GM21619 (cell line): Measurements from ENCODE around the gene MGAT5.

Source experiments
- ATAC-seq: cut with Tn5 transposase; IDR thresholded peaks from one replicate; pipeline ENCODE4 v1.9.1; 2021; ENCODE audit not compliant: unreplicated experiment

The MGAT5 gene

DNA sequence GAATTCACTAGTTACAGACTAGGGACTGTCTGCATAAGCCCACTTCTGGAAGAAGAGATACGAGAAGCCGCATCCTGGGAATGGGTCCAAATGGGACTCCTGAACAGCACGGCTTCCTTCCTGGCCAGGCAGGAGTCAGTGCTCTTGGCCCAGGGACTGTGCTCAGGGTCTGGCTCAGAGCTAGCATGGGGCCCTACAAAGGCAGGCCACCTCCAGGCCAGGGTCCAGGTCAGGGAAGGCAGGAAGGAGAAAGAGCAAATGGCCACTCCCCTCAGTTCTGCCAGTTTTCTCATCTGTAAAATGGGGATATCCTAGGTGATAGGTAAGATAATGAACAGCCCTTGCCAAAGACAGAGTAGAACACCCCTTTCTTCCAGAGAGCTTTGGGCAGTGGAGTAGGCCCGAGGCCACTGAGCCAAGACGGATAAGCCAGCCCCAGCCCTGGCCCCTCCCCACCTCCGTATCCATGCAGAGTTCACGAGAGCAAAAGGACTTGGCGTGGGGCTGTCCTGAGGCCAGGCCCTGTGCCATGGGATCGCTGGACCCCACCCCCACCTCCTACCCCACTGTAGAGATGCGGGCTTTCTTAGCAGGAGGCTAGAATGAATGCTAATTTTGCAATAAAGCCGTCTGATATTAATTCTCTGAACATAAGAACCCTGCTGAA lies 190.1 kb downstream of the MGAT5 start:
- no peak for ATAC-seq

DNA sequence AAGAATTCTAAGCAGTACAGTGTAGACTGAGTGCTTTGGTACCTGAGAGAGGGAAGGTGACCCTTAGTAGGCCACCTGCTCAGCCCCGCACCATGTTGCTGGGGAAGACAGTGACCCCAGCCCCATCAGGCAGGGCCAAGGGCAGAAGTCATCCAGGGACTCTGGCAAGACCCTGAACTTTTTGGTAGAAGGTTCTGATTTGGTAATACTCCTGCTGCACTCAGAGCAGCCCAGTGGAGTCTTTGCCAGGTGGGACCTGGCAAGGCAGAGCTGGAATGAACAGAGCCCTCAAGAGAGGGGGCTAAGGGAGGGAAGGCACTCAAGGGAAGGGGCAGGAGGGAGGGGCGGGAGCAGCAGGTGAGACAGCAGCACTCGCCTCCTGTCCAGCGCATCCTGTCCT lies 191.2 kb downstream of the MGAT5 start:
- no peak for ATAC-seq

DNA sequence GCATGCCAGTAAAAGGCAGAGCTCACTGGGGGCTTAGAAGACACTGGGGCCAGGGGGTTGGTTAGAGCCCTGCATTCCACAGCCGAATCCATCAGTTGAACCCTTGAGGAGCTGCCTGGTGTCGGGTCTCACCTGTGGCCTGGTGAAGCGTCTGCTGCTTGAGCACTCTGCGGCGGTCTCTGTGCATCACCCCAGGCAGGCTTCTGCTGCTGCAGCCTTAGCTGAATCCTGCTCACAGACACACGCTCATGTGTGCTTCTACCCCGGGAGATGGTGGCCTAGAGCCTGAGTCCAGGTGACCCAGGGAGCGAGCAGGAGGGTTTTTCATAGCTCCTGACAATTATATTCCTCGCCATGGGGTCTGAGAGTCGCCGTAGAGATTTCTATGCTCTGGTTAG lies 192.1 kb downstream of the MGAT5 start:
- no peak for ATAC-seq

DNA sequence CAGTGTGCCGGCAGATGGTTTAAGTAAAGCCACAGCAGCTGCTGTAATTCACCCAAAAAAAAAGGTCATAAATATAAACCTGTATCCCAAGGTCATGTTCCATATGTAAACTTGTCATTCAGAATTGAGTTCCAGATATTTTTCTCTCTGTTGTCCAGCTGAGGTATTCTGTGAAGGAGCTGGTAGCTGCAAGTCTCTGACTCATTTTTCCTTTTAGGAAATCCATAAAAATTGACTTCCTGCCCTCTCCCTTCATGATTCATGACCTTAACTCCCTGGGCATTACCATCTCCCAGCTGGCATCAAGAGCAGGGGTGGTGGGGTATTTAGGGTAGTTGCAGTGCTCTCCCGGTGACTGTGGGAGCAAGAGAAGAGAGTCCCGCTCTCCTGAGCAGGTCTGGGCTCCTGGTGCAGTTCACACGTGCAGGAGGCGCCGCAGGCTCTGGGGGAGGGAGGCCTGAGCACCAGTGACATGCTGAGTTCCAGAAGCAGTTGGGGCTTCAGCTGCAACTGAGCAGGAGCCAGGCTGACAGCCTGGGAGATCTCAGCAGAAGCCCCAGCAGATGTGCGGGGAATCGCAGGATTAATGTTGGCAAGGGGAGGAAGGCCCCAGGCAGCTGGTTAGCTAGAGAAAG lies 192.6 kb downstream of the MGAT5 start:
- no peak for ATAC-seq

DNA sequence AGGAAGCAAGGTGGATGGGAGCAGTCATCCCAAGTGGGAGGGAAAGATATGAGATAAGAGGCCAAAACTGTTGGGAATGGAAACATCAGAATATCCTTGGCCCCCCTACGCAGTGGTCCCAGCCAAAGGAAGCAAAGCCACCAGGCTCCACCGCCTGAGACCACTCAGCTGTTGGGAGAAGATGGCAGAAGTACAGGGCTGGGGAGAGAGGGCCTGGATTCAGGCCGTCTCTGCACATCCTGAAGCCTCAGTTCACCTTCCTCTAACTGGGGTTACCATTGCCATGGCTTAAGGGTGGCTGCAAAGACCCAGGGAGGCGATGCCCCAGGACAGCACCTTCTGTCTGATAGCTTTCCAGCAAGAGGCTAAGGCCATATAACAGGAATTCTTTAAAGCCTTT lies 193.8 kb downstream of the MGAT5 start:
- no peak for ATAC-seq

DNA sequence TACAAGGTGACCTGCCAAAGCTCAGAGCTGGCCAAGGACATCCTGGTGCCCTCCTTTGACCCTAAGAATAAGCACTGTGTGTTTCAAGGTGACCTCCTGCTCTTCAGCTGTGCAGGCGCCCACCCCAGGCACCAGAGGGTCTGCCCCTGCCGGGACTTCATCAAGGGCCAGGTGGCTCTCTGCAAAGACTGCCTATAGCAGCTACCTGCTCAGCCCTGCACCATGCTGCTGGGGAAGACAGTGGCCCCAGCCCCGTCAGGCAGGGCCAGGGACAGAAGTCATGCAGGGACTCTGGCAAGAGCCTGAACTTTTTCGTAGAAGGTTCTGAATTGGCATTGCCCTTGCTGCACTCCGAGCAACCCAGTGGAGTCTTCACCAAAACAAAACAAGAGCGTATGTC lies 194.8 kb downstream of the MGAT5 start:
- no peak for ATAC-seq

DNA sequence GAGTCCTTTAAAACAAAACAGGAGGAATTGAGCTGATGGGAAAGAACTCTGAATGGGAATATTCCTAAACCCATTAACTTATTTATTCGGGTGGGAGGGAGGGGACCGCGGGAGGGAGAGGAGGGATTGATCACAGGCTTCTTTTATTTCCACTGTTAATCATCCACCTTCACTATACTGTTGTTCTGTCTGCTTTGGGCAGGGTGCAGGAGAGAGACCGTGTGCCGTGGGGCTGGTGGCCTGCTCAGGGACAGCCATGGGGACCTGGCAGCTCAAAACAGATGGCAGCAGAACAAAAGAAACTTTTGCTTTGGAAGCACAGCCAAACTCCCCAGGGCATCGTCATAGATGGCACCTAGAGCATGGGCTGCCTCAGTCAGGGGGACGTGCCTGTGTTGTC lies 195.3 kb downstream of the MGAT5 start:
- ATAC-seq: no peak

DNA sequence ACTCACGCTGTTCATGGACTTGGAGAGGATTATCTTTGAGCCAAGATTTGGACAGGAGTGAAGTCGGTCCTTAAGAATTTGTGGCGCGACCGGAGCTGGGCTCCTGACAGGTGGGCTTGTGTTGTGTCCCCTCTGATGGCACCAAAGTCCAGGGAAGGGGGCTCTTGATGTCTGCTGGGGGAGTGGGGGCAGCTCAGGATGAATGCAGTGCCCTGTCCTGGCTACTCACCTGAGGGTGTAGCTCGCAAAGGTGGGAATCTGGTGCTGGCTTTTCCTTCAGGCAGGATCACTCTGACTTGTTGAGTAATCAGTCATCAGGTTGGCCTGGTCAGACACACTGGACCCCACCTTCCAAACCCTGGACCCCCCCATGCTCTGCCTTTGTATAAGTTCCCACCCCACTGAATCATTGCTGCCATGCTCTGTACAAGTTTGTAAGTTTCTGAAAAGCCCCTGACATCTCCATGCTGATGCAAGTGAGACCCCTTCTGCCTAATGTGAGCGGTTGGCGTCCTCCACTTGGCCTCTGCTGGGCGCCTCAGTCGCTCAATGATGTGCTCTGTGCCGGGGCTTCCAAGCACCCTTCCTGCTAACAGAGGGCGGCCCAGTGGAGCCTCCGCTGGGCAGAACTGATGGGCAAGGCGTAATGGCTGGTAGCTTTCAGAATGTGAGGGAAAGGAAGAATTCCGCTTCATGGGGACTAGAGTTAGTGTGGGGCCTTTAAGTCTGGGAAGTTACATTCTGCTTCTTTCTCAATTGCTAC lies 196.1 kb downstream of the MGAT5 start:
- no peak for ATAC-seq

DNA sequence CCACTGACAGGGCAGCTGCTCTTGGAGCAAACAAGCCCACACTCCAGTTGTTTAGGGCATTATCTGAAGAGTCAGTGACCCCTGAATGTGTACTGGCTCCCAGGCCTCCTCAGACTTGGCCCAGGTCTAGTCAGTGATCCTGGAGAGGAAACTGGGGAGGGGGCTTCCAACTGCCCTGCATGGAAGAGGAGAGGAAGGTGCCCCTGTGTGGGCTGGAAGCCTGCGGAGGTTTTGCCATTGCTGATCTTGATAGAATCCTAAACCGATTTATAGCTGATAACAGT lies 197.4 kb downstream of the MGAT5 start:
- ATAC-seq: no peak

DNA sequence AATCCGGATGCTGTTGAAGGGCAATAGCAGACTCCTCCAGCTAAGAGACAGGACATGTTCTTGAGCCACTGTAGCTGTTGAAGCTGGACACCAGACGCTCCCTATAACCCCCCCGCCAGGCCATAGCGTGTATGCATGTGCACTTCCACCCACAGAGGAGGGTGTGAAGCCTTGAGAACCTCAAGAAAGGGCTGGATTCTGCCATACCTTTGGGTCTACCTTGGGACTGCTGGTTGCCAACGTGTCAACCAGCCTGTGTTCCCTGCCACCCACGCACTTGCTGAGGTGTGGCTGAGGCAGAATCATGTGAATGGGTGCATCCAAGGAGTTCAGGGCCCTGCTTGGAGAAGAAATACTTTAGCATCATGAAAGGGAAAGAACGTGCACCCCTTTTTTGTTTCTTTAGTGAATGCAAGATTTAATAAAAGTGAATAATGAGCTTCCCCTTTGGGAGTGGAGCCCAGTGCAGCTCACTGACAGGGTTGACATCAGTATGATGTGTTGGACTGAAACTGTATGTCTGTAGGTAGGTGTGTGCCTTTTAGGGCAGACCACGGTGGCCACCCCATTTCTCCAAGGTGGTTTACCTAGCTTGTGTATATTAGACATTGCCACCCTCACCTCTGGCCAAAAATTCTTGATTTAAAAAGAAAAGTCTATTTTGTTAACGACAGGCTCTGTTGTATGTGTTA lies 198.3 kb downstream of the MGAT5 start:
- no peak for ATAC-seq

DNA sequence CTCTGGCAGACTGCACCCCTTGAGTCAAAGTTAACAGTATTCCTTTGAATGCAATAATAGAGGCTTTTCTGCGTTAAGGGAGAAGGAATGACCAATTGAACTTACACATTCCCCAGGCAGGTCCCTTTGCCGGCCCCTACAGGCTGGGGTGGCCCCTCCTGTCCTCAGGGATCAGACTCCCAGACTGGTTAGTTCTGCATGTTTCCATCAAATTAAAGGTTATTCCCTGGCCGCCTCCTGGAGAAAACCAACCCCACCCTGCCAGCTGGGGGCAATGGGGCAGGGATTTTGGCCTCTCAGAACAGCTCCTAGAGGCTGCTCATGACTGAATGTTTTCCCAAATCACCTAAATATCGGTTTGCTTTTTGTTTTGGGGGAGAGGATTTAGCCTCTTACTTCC lies 199.6 kb downstream of the MGAT5 start:
- ATAC-seq: no peak

DNA sequence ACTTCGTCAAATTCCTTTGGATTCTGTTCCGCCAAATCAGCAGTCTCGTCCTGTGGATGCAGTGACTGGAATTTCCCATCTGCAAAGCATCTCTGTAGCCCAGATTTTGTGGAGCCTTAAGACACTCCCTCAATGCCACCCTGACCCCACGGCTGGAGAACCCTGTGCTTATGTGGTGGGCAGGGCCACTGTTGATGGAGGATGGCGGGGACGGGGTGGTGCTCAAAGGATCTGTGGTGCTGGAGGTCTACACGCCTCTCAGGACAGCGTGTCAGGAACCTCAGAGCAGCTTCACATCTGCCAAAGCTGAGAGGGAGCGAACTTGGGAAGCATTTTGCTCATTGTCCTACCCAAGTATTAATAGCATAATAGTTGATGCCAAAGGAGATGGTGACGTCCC lies 200.1 kb downstream of the MGAT5 start:
- ATAC-seq: no peak

DNA sequence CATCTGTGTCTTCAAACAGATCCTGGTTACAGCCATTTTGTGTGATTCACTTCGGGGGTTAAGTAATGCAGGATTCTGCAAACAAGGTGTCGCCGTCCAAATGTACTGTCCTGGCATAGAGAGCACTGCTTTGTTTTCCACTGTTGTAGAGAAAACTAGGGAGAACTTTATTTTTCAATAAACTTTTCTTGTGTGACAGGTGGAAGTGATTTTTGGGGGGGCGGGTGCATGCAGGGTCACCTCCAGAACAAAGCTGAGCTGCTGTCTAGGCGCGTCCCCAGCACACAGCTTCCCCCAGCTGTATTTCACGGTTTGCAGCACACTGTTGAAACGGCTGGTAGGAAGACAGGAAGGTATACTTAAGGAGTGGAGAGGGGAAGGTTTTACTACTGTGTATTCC lies 200.6 kb downstream of the MGAT5 start:
- ATAC-seq: no peak

DNA sequence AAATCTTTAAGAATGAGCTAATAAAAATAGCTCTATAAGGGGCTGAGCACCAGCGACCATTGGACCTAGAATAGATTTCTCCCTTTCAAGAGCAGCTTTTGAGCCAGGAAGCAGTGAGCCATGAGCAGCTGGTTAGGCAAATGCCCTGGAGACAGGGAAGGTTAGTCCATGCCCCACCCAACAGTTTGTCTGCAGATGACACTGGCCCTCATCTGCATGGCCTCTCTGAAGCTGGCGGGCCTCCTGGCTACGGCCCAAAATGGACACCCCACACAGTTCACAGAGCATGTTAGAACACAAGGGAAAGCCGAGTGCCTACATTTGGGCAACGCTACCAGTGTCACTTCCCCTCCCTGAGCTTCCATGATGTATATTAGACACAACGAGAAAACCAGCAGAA lies 201.1 kb downstream of the MGAT5 start:
- no peak for ATAC-seq

DNA sequence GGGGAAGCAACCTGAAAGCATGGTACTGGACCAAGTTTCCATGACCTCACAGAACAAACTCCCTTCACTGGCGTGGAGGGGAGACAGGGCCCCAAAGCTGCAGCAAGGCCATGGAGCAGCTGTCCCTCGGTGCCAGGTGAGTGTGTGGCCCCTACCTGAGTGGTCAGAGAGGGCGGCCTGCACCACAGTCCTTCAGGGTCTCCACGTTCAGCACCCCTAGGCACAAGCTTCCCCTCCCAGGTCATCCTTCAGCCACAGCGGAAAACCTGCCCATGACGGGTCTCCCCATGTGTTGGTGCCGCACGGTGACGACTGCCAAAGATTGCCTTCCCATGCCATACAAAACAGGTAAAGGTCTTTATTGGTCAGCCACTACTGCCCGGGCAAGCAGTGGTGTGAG lies 201.6 kb downstream of the MGAT5 start:
- ATAC-seq: no peak

DNA sequence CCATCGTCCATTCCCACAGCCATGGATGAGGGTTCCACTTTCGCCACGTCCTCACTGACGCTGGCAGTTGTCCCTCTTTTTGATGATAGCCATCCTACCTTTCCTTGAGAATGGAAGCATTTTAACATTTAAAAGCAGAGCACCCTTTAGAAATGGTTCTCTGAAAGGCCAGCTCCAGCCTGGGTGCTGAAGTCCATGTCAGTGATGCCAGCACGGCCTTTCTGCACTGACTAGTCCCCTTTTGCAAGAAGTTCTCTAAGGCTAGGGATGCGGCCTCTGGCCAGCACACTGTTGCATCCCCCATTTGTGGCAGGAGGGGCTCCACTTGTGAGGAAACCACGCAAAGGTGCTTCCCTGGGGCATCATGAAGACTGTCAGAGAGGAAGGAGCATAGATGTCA lies 203.5 kb downstream of the MGAT5 start:
- no peak for ATAC-seq

DNA sequence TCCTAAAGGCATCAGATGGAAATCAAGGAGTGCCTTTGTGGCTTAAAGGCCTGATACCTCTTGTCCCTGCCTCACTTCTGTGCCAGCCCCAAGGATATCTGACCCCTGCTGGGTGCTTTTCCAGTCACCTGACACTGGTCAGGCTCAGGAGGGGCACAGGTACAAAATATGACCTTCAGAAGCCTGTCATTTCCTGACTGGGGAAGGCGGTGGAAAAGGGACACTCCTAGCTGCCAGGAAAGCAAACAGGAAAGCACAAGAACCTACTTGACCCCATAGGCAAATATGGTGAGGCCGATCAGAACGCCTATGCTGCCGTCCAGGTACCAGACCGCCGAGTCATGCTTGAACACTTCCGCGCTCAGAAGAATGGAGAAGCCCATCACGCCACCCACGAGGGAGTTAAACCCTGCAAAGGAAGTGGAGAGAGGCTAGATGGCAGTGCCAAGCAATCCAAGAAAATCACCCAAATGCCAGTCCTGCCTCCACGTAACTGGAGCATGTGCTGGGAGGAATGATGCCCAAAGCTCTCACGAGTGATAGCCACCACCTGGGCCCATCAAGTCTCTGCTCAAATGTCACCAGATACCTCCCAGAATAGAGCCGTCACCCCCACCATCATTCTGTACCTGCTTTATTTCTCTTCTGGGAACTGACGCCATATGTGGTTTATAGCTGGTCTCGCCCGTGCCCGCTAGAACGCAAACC lies 204.0 kb downstream of the MGAT5 start:
- no peak for ATAC-seq

DNA sequence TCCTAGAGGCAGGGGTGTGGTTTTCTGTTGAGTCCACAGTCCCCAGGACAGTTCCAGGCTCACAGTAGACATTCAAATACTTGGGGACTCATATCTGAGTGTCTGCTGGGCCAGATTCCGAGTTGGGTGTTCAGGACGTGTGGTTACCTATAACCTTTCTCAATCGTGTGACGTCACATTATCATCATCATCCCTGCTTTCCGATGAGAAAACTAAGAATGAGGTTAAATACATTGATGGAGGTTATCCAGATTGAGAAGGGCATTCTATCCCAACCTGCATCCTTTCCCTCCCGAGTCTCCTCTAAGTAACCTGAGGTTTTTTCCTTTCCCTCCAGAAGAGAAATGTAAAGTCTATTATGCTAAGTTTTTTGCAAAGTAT lies 204.6 kb downstream of the MGAT5 start:
- no peak for ATAC-seq

DNA sequence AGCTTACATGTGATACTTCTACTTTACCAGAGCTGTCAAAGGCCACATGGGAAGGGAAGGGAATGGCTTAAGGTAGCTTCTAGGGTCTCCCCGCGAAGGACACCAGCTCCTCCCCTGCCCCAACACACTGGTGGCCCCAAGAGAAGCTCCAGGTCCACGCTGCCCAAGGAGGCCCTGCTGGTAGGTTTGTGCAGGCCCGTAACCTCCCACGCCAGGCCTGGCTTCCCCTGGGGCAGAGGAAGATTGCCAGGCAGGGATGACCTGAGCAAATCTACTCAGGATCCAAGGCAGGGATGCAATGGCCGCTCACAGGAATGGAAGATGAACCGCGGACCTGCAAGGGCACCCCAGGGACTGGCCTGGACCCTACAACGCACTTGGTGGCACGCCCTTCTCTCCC lies 205.1 kb downstream of the MGAT5 start:
- ATAC-seq: no peak

DNA sequence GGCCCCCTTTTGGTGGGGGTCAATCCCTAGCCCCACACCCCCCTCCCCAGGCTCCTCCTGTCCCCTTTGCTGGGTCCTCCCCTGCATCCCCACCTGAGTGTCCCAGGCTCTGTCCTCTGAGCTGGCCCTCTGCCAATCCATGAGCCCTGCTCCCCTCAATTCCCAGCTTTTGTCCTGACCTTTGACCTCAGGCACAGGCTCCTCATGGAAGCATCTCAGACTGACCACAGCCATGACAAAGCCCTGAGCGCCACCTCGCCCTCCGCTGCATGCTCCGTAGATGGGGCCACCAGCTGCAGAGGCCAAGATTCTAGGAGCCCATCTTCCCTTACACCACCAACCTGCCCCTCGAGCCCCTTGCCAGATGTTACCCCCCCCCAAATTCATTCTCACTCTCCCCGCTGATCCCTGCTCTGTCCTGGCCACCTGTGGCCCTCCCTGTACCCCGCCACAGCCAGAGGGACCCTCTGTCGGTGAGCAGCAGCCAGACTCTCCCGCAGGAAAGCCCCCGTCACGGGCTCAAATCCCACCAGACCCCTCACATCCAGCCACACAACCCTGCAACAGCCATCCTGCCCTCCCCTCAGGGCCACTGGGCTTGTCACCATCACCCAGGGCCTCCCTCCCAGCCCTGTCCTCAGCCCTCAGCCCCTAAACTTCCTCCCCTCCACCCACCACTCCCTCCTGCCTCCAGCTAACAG lies 206.0 kb downstream of the MGAT5 start:
- no peak for ATAC-seq

DNA sequence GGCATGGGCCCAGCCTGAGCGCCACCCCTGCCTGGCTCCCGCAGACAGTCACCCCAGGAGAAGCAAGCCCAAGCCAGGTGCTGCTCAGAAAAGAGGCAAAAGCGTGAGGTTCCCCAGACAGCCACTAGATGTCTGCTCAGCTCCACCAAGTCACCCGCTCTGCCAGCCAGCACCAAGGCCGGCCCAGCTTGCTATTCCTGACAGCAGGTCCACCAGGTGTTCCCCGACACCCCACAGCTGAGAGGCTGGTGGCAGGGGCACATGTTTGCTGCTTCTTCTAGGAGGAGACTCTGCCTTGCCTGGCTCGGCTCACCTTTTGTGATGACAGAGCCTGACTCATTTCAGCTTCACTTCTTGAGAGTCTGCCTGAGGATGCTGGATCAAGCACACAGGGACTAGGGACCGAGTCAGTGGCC lies 206.7 kb downstream of the MGAT5 start:
- peak; percentile 81 for ATAC-seq
